HepG2 (cell line): ENCODE results near the gene FAM120B. TPM values are rescaled to one million over a fixed set of nuclear protein-coding genes. Genes with fewer than 3 reads are reported as not detected.

Experiments
- ATAC-seq: fragments of 200-7000 bp; cut with Tn5 transposase; 3 replicates; pipeline ENCODE4 v1.9.1; 2020; ENCODE audit warnings: mild to moderate bottlenecking, moderate library complexity
- BruUV-seq: library from RNA; stranded (reverse); fragments of 400-500 nt; replicated peaks from 2 replicates; lab custom pipeline; 2021; lab: Mats Ljungman, UMichigan
- CTCF ChIA-PET: fragments of 300-600 bp; formaldehyde crosslinking; extraction: SDS; loops from one replicate; lab custom pipeline; 2021; ENCODE audit warnings: low total read pairs, inconsistent platforms, low intra/inter-chr PET ratio; lab: Yijun Ruan, JAX
- POLR2A ChIA-PET: fragments of 350-600 bp; sonication (Branson Sonifier 250); formaldehyde crosslinking; loops from one replicate; lab custom pipeline; 2020; ENCODE audit warnings: antibody characterized with exemption, inconsistent platforms; lab: Yijun Ruan, JAX
- DNase-seq: peaks from one replicate; pipeline ENCODE4 v3.0.0-alpha.2; 2015; ENCODE audit warnings: low spot score
- FAIRE-seq: peaks from 3 replicates; lab custom pipeline; 2011; peaks lifted over from hg19 to GRCh38; lab: Jason Lieb, UNC
- H2AFZ ChIP-seq: one replicate; pipeline ENCODE4 v1.6.1; 2011; ENCODE audit warnings: low read length, inconsistent platforms
- H3K27ac ChIP-seq: fragments of 300-600 bp; 3 replicates; pipeline ENCODE4 v1.8.0; 2011; ENCODE audit warnings: mixed run types, mild to moderate bottlenecking, mixed read lengths, low read length, inconsistent platforms; ENCODE audit not compliant: insufficient read depth; ENCODE audit errors: extremely low read length
- H3K27me3 ChIP-seq, 2 experiments: fragments of 200-600 bp in 1 of 2; 2 replicates in 1 of 2; 3 replicates in 1 of 2; pipeline versions ENCODE4 v1.6.0 to v1.8.0; 2011; ENCODE audit warnings: low read length in 2 of 2, mild to moderate bottlenecking in 2 of 2, moderate library complexity in 2 of 2, inconsistent platforms in 1 of 2; ENCODE audit not compliant: insufficient read depth in 2 of 2, control insufficient read depth in 1 of 2
- H3K36me3 ChIP-seq, 2 experiments: fragments of 200-600 bp in 1 of 2; replicated peaks in 1 of 2; 2 replicates in 1 of 2; 3 replicates in 1 of 2; pipeline versions ENCODE4 v1.5.1 to v1.8.0; 2011; ENCODE audit warnings: low read length in 2 of 2, inconsistent platforms in 1 of 2; ENCODE audit not compliant: insufficient read depth in 2 of 2, control insufficient read depth in 1 of 2
- H3K4me1 ChIP-seq: 2 replicates; pipeline ENCODE4 v1.5.1; 2012; ENCODE audit warnings: low read length, inconsistent platforms; ENCODE audit not compliant: insufficient read depth
- H3K4me2 ChIP-seq: 2 replicates; pipeline ENCODE4 v1.6.0; 2011; ENCODE audit warnings: low read depth, low read length, inconsistent platforms
- H3K4me3 ChIP-seq, 3 experiments: fragments of 200-600 bp in 1 of 3; sonication (generic), shearing (Covaris generic) in 1 of 3; replicated peaks in 1 of 3; 2 replicates each; pipeline ENCODE4 v1.5.1; 2011 to 2016; ENCODE audit warnings: low read length in 3 of 3, inconsistent platforms in 2 of 3, low read depth in 2 of 3, mild to moderate bottlenecking in 2 of 3, control low read depth in 1 of 3, mixed read lengths in 1 of 3; ENCODE audit not compliant: insufficient read depth in 1 of 3
- H3K79me2 ChIP-seq: one replicate; pipeline ENCODE4 v1.6.1; 2011; ENCODE audit warnings: low read length, inconsistent platforms; ENCODE audit not compliant: insufficient read depth
- H3K9ac ChIP-seq: 2 replicates; pipeline ENCODE4 v1.6.0; 2011; ENCODE audit warnings: mild to moderate bottlenecking, low read depth, low read length, inconsistent platforms; ENCODE audit not compliant: insufficient read depth
- H3K9me3 ChIP-seq: 2 replicates; pipeline ENCODE4 v1.5.1; 2012; ENCODE audit warnings: mild to moderate bottlenecking, low read length
- H4K20me1 ChIP-seq: 2 replicates; pipeline ENCODE4 v1.6.0; 2011; ENCODE audit warnings: inconsistent platforms, mild to moderate bottlenecking, low read length, moderate library complexity; ENCODE audit not compliant: insufficient read depth
- NKX3-1 ChIP-seq: sonication (generic); formaldehyde crosslinking; IDR thresholded peaks from 2 replicates; pipeline ENCODE4 v1.5.0; 2020; ENCODE audit warnings: missing genetic modification reagents
- RARA ChIP-seq: IDR thresholded peaks from 2 replicates; pipeline ENCODE4 v1.6.1; 2016; ENCODE audit warnings: missing genetic modification reagents, missing compliant biosample characterization
- RBM22 ChIP-seq: fragments of 200-400 bp; formaldehyde crosslinking; optimal IDR thresholded peaks from 2 replicates; pipeline ENCODE3; 2017; ENCODE audit warnings: mild to moderate bottlenecking, low read length, moderate library complexity
- RXRB ChIP-seq: IDR thresholded peaks from 2 replicates; pipeline ENCODE4 v1.6.1; 2016; ENCODE audit warnings: borderline replicate concordance, missing genetic modification reagents, missing compliant biosample characterization
- SAP130 ChIP-seq: IDR thresholded peaks from 2 replicates; pipeline ENCODE4 v1.6.1; 2016; ENCODE audit warnings: low read depth
- SP2 ChIP-seq: sonication (generic); formaldehyde crosslinking; IDR thresholded peaks from 2 replicates; pipeline ENCODE4 v1.5.1; 2020; ENCODE audit warnings: mild to moderate bottlenecking, missing genetic modification reagents
- ZNF543 ChIP-seq: sonication (generic); formaldehyde crosslinking; IDR thresholded peaks from 2 replicates; pipeline ENCODE4 v1.4.0; 2020; ENCODE audit warnings: mild to moderate bottlenecking, missing genetic modification reagents
- WGBS: methylation state at CpG from one replicate; pipeline ENCODE4 v1.1.6; 2017; ENCODE audit warnings: low lambda C conversion rate; 5-methylcytosine and 5-hydroxymethylcytosine counted together
- in situ Hi-C: cut with HindIII; loops from 2 replicates; pipeline ENCODE4 v1.10.0; 2017; ENCODE audit warnings: low pct_unique_long_range_greater_than_20kb; ENCODE audit not compliant: extremely low pct_ligation_motif_present
- intact Hi-C: fragments of 100-400 bp; cut with micrococcal nuclease; formaldehyde crosslinking; loops from one replicate; pipeline ENCODE4 v1.10.0; 2022; ENCODE audit not compliant: unreplicated experiment
- polyA plus RNA-seq, 8 experiments: library from polyadenylated mRNA; depleted of rRNA in 3 of 8; stranded (reverse) in 7 of 8; unstranded in 1 of 8; fragments of >200 nt; fragmentation: Illumina TruSeq in 4 of 8; extraction: Trizol in 4 of 8; gene quantifications; 2 replicates each; pipeline versions ENCODE4 v1.2.1 to v1.2.3, GENCODE V29; 2011 to 2016; ENCODE audit warnings: low read depth in 4 of 8, missing spikeins in 1 of 8, mixed read lengths in 1 of 8; ENCODE audit not compliant: insufficient read depth in 1 of 8
- total RNA-seq, 5 experiments: library from RNA; depleted of rRNA; stranded (reverse); fragments of >200 nt; fragmentation: Illumina TruSeq; extraction: Trizol; gene quantifications; 2 replicates each; pipeline ENCODE4 v1.2.3, GENCODE V29; 2016; ENCODE audit warnings: low read depth in 1 of 5
- TF ChIP-seq, protein P1 (sequence below), 2 experiments: sonication (generic) in 1 of 2; formaldehyde crosslinking in 1 of 2; IDR thresholded peaks; 2 replicates each; pipeline versions ENCODE4 v1.4.0 to v1.6.1; 2016 to 2020; ENCODE audit warnings: borderline replicate concordance in 1 of 2, low read depth in 1 of 2, mild to moderate bottlenecking in 1 of 2, missing genetic modification reagents in 1 of 2
- TF ChIP-seq, protein P2 (sequence below): sonication (generic); formaldehyde crosslinking; IDR thresholded peaks from 2 replicates; pipeline ENCODE4 v1.8.0; 2022; ENCODE audit warnings: missing genetic modification reagents, mild to moderate bottlenecking, inconsistent platforms, borderline replicate concordance
- TF ChIP-seq, protein P3 (sequence below): sonication (generic); formaldehyde crosslinking; IDR thresholded peaks from 2 replicates; pipeline ENCODE4 v1.4.0; 2020; ENCODE audit warnings: mild to moderate bottlenecking, missing genetic modification reagents

The FAM120B gene
- total and polyA plus RNA-seq, 2 of the 13 experiments (the other 11 are each of a cell fraction or from before 2014, with no cell fraction given) = 9.2 to 10.7 TPM

DNA sequence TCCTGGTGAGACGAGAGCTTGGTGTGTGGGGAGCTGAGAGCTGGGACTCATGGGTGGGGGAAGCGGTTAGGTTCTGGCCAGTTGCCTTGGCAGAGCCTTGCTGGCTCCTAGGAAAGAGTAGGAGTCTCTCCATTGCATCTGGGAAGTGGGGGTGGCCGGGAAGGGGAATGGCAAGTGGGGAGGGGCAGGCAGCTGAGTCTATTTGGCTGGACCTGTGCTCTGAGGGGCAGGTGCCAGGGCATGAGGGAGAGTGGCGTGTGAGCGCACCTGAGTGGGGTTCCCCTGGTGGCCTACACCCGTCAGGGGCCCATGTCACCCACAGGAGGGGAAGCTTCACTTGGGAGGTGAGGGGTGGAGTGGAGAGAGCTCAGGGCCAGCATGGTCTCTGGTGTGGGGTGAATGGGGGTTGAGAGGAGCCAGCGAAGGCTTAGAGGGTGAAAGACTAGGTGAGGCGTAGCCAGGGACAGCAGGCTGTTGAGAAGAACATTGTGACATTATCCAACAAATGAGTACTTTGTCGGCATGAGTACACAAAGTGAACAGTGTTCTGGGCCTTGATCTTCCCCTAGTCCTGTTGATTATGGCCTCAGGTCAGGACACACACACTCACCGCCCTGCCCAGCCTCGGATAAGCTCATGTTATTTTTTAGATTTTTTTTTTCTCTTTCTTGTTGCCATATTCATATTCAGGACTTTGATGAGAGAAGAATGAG, 59.8 kb downstream of the FAM120B start:
- Histone ChIP-seq H3K9ac (no peak overlapping the region), H3K27ac (peak overlapping the region; percentile 61), H3K9me3 (no peaks in the 10 kb centered on the region), H3K36me3 (peaks cover 5 to 25% of the 10 kb centered on the region in 2 experiments), H3K4me2 (peak overlapping the region; percentile 28), H3K27me3 (no peaks in the 10 kb centered on the region), H3K79me2 (no peaks in the 10 kb centered on the region), H2AFZ (no peak overlapping the region), H3K4me3 (no peak overlapping the region), H4K20me1 (no peaks in the 10 kb centered on the region), H3K4me1 (peaks cover 56% of the 10 kb centered on the region)
- peak; percentile 94 for FAIRE-seq
- intact Hi-C loops (no loop called here), in situ Hi-C loops (no loop called here)
- CTCF ChIA-PET = no interaction called here
- DNase-seq = peak; percentile 85
- POLR2A ChIA-PET = no interaction called here
- peak; percentile 91 for ATAC-seq
- no TSS peak for BruUV-seq
- WGBS = 61% methylated on average over 11 of the region's 11 CpGs
- TF ChIP-seq ZNF543 (no peak), RARA (CRISPR knock-in tag) (peak; percentile 67), SP2 (CRISPR knock-in tag) (0 out of 2 replicates have a peak, but pooled peaks have one; percentile 20), NKX3-1 (CRISPR knock-in tag) (0 out of 2 replicates have a peak, but pooled peaks have one; percentile 10), RXRB (CRISPR knock-in tag) (peak; percentile 64; the same call in 1 of the 2 replicates), SAP130 (CRISPR knock-in tag) (peak; percentile 74), RBM22 (no peak)
- TF ChIP-seq, protein P1, sequence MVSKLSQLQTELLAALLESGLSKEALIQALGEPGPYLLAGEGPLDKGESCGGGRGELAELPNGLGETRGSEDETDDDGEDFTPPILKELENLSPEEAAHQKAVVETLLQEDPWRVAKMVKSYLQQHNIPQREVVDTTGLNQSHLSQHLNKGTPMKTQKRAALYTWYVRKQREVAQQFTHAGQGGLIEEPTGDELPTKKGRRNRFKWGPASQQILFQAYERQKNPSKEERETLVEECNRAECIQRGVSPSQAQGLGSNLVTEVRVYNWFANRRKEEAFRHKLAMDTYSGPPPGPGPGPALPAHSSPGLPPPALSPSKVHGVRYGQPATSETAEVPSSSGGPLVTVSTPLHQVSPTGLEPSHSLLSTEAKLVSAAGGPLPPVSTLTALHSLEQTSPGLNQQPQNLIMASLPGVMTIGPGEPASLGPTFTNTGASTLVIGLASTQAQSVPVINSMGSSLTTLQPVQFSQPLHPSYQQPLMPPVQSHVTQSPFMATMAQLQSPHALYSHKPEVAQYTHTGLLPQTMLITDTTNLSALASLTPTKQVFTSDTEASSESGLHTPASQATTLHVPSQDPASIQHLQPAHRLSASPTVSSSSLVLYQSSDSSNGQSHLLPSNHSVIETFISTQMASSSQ (IDR thresholded peaks at IDR 0.05; ENCODE audit: low read depth) = no peak
- TF ChIP-seq, protein P1 (CRISPR knock-in tag; IDR thresholded peaks at IDR 0.05; ENCODE audit: borderline replicate concordance) = peak; percentile 54; the same call in 1 of the 2 replicates
- TF ChIP-seq, protein P2, sequence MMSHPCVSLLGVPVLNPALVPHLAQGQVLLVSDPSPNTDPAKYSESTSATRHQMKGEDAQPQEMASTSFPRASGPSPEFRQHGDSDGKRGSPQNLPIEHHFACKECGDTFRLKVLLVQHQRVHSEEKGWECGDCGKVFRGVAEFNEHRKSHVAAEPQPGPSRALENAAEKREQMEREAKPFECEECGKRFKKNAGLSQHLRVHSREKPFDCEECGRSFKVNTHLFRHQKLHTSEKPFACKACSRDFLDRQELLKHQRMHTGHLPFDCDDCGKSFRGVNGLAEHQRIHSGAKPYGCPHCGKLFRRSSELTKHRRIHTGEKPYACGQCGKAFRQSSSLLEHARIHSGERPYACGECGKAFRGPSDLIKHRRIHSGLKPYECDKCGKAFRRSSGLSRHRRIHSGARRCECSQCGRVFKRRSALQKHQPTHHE (CRISPR knock-in tag) = no peak
- TF ChIP-seq, protein P3, sequence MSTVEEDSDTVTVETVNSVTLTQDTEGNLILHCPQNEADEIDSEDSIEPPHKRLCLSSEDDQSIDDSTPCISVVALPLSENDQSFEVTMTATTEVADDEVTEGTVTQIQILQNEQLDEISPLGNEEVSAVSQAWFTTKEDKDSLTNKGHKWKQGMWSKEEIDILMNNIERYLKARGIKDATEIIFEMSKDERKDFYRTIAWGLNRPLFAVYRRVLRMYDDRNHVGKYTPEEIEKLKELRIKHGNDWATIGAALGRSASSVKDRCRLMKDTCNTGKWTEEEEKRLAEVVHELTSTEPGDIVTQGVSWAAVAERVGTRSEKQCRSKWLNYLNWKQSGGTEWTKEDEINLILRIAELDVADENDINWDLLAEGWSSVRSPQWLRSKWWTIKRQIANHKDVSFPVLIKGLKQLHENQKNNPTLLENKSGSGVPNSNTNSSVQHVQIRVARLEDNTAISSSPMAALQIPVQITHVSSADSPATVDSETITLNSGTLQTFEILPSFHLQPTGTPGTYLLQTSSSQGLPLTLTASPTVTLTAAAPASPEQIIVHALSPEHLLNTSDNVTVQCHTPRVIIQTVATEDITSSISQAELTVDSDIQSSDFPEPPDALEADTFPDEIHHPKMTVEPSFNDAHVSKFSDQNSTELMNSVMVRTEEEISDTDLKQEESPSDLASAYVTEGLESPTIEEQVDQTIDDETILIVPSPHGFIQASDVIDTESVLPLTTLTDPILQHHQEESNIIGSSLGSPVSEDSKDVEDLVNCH (CRISPR knock-in tag) = no peak
